ENCODE data around the gene CPN1. TPM values are rescaled to one million over a fixed set of nuclear protein-coding genes. Genes with fewer than 3 reads are reported as not detected.
"Not testable (repeated sequence)": the region's sequence is repeated elsewhere in the genome, so short reads cannot be mapped to it uniquely, and the experiment has no call there.

CPN1 gene
- polyA plus RNA-seq, 1 experiment: not detected

GRCh38 chr10:100101192-100102076, 19.8 kb upstream of the CPN1 start:
- no peaks in the 10 kb centered on the region; the same call in 1 of the 2 replicates for H3K27me3 ChIP-seq (ENCODE audit: control insufficient read depth, insufficient read depth, low read length)
- no peaks in the 10 kb centered on the region for H3K36me3 ChIP-seq (ENCODE audit: control insufficient read depth, insufficient read depth, low read length)
- DNase-seq (ENCODE audit: low read depth): no peak
- ChIA-PET POLR2A (no interaction called here), CTCF (interaction anchor here (1.7 kb wide), 1 partner anchor 256 kb away, joined by 4 read pairs; no protein-coding TSS in a partner anchor)
- no peak overlapping the region for H3K4me3 ChIP-seq (ENCODE audit: low read depth, low read length)
- TF ChIP-seq CTCF (IDR thresholded peaks at IDR 0.05; ENCODE audit: insufficient read depth, low read depth, low read length): no peak

GRCh38 chr10:100100651-100101184, 19.0 kb upstream of the CPN1 start:
- POLR2A ChIA-PET: no interaction called here
- Histone ChIP-seq H3K4me3 (ENCODE audit: low read depth, low read length) (no peak overlapping the region), H3K36me3 (ENCODE audit: control insufficient read depth, insufficient read depth, low read length) (no peaks in the 10 kb centered on the region), H3K27me3 (ENCODE audit: control insufficient read depth, insufficient read depth, low read length) (no peaks in the 10 kb centered on the region; the same call in 1 of the 2 replicates)
- DNase-seq (ENCODE audit: low read depth): no peak
- CTCF ChIA-PET: interaction anchor here (0.7 to 1.7 kb wide), 2 partner anchors 83 to 255 kb away, joined by 3 to 4 read pairs; no protein-coding TSS in a partner anchor
- 0 out of 2 replicates have a peak, but pooled peaks have one; percentile 8 for TF ChIP-seq CTCF (IDR thresholded peaks at IDR 0.05; ENCODE audit: insufficient read depth, low read depth, low read length)

- Histone ChIP-seq H3K36me3 (ENCODE audit: control insufficient read depth, insufficient read depth, low read length) (no peaks in the 10 kb centered on the region), H3K4me3 (ENCODE audit: low read depth, low read length) (no peak overlapping the region), H3K27me3 (ENCODE audit: control insufficient read depth, insufficient read depth, low read length) (peaks cover 5% of the 10 kb centered on the region; the same call in 1 of the 2 replicates)
- TF ChIP-seq CTCF (IDR thresholded peaks at IDR 0.05; ENCODE audit: insufficient read depth, low read depth, low read length): no peak
- POLR2A ChIA-PET: no interaction called here
- DNase-seq (ENCODE audit: low read depth): no peak
- CTCF ChIA-PET: no interaction called here
Measured at GRCh38 chr10:100089241-100089640, 7.6 kb upstream of the CPN1 start.

- H3K36me3 ChIP-seq (ENCODE audit: control insufficient read depth, insufficient read depth, low read length); H3K27me3 ChIP-seq (ENCODE audit: control insufficient read depth, insufficient read depth, low read length); DNase-seq (ENCODE audit: low read depth); POLR2A ChIA-PET; H3K4me3 ChIP-seq (ENCODE audit: low read depth, low read length): not testable (repeated sequence)
- CTCF ChIA-PET: interaction anchor here (0.7 kb wide), 1 partner anchor 42 kb away, joined by 3 read pairs; no protein-coding TSS in a partner anchor
Measured at GRCh38 chr10:100086708-100087107, 5.0 kb upstream of the CPN1 start.

GRCh38 chr10:100085596-100085995, 3.9 kb upstream of the CPN1 start:
- no peak overlapping the region for H3K4me3 ChIP-seq (ENCODE audit: low read depth, low read length)
- ChIA-PET POLR2A (no interaction called here), CTCF (no interaction called here)
- H3K36me3 ChIP-seq (ENCODE audit: control insufficient read depth, insufficient read depth, low read length): no peaks in the 10 kb centered on the region
- TF ChIP-seq CTCF (IDR thresholded peaks at IDR 0.05; ENCODE audit: insufficient read depth, low read depth, low read length): no peak
- H3K27me3 ChIP-seq (ENCODE audit: control insufficient read depth, insufficient read depth, low read length): peaks cover 10% of the 10 kb centered on the region
- DNase-seq (ENCODE audit: low read depth): no peak
